ENCODE measurements around the gene NUDT4.
A peak's percentile ranks its signal among the peaks of the same experiment; 100 is the strongest.
"Not testable (repeated sequence)": the region's sequence is repeated elsewhere in the genome, so short reads cannot be mapped to it uniquely, and the experiment has no call there.

NUDT4 gene

DNA sequence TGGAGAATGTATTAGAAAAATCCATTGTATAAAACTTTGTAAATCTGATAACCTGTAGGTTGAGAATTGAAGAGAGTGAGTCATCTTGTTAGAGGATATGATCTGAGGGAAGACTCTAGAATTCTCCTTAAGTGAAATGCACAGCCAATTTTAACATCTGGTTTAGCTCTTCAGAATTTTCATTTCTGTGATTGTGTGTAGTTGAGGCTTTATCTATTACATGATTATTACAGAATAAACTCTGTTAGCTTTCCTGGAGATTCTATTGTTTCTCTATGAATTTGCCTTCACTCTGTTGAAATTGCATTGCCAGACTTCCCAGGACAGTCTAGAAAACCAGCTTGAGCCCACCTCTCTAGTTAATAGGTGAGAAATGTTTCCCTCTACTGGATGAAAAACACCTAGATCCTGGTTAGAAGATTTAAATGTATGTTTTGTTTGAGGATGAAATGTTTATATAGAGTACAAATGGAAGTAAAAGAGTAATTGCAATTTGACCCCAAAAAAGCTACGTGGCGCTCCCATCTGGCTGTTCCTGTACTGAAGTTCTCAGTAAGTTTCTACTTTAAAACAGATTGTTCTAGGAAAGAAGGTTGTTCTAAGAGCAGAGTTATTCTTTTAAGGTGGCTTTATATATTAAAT, 2.9 kb downstream of the NUDT4 start:
- DNase-seq (ENCODE audit: low spot score): no peak
- in situ Hi-C loops (cut with MboI; ENCODE audit: low pct_unique_long_range_greater_than_20kb, low sequenced_read_pairs, unreplicated experiment): no loop called here
- TF ChIP-seq, protein P1, sequence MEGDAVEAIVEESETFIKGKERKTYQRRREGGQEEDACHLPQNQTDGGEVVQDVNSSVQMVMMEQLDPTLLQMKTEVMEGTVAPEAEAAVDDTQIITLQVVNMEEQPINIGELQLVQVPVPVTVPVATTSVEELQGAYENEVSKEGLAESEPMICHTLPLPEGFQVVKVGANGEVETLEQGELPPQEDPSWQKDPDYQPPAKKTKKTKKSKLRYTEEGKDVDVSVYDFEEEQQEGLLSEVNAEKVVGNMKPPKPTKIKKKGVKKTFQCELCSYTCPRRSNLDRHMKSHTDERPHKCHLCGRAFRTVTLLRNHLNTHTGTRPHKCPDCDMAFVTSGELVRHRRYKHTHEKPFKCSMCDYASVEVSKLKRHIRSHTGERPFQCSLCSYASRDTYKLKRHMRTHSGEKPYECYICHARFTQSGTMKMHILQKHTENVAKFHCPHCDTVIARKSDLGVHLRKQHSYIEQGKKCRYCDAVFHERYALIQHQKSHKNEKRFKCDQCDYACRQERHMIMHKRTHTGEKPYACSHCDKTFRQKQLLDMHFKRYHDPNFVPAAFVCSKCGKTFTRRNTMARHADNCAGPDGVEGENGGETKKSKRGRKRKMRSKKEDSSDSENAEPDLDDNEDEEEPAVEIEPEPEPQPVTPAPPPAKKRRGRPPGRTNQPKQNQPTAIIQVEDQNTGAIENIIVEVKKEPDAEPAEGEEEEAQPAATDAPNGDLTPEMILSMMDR (IDR thresholded peaks at IDR 0.05; ENCODE audit: extremely low read depth, insufficient read depth, missing control alignments): peak; percentile 36

DNA sequence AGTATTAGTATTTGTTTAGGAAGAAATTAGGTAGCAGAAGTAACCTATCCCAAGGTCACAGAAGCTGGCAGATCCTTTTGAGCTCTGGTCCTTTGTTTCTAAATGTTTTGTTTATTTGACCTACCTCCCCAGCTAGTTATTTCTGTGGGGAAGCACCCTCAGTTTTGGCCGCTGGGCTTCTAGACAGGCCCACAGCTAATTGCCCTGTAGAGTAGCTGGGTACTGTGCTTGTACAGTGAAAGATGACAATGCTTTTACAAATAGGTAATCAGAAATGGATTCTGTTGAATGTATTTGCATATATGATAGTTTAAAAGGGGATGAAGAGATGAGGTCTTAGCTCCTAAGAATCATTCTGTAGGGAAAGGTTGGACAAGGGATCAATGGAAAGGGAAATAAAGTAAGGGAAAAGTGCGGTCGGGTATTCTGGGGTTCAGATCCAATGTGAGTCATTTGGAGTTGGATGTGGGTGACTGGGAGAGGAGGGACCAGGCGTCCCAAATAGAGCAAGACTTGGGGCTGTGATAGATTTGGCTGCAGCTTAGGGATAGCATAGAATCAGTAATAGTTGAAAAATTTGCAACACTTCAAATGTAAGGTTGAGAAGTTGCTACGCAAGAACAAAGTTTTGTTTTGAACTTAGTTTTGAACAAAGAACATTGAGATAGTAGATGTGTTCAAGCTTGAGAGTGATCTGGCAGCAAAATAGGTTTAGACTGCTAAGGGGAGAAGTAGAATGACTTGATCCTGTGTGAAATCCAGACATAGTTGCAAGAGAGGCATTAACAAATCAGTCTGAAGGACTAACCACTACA, 3.6 kb downstream of the NUDT4 start:
- no peak for DNase-seq (ENCODE audit: low spot score)
- in situ Hi-C loops (cut with MboI; ENCODE audit: low pct_unique_long_range_greater_than_20kb, low sequenced_read_pairs, unreplicated experiment): no loop called here
- TF ChIP-seq, protein P1 (IDR thresholded peaks at IDR 0.05; ENCODE audit: extremely low read depth, insufficient read depth, missing control alignments): no peak

DNA sequence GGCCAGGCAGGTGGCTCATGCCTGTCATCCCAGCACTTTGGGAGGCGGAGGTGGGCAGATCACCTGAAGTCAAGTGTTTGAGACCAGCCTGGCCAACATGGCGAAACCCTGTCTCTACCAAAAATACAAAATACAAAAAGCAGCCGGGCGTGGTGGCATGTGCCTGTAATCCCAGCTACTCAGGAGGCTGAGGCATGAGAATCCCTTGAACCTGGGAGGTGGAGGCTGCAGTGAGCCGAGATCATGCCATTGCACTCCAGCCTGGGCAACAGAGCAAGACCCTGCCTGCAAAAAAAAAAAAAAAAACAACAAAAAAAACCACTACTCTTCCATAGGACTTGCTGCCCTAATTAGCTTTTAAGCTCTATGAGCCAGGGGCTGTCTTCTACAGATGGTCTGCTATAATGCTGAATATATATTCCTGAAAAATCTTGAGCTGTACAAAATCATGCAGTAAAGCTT, 4.3 kb downstream of the NUDT4 start:
- in situ Hi-C loops (cut with MboI; ENCODE audit: low pct_unique_long_range_greater_than_20kb, low sequenced_read_pairs, unreplicated experiment); DNase-seq (ENCODE audit: low spot score): not testable (repeated sequence)

DNA sequence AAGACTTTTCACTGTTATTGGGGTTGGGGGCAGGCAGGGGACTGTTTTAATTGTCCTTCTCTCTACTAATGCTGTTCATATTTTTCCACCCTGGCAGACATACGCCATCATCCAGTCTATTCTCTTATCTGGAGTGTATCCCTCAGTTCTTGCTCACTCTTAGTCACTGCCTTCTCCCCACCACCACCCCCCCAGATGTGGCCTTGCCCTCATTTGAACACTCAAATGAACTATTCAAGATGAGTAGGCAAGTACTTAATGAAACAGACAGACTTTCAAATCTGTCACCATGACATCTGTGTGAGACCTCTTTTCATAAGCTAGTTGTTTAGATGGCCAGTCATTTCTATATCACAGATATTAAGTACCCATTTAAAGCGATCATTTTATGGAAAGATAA, 10.1 kb downstream of the NUDT4 start:
- in situ Hi-C loops (cut with MboI; ENCODE audit: low pct_unique_long_range_greater_than_20kb, low sequenced_read_pairs, unreplicated experiment): no loop called here
- DNase-seq (ENCODE audit: low spot score): no peak
- TF ChIP-seq, protein P1 (IDR thresholded peaks at IDR 0.05; ENCODE audit: extremely low read depth, insufficient read depth, missing control alignments): no peak

DNA sequence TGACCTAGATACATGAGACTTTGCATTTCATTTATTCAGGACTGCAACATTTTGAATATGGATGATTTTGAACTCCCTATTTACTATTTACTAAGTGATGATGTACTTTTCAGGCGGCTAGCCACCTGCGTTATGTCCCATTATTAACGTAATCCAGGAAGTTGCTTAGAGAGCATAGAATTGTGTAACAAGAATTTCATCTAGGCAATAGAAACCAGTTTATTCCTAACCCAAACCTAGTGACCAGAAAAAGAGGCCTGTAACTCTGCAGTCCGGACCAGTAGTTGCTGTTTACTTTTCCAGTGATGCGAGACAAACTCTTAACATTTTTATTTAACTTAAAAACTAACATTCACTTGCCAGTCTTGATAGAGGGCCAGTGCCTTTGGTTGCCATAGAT, 12.3 kb downstream of the NUDT4 start:
- DNase-seq (ENCODE audit: low spot score): no peak
- in situ Hi-C loops (cut with MboI; ENCODE audit: low pct_unique_long_range_greater_than_20kb, low sequenced_read_pairs, unreplicated experiment): no loop called here
- TF ChIP-seq, protein P1 (IDR thresholded peaks at IDR 0.05; ENCODE audit: extremely low read depth, insufficient read depth, missing control alignments): no peak

DNA sequence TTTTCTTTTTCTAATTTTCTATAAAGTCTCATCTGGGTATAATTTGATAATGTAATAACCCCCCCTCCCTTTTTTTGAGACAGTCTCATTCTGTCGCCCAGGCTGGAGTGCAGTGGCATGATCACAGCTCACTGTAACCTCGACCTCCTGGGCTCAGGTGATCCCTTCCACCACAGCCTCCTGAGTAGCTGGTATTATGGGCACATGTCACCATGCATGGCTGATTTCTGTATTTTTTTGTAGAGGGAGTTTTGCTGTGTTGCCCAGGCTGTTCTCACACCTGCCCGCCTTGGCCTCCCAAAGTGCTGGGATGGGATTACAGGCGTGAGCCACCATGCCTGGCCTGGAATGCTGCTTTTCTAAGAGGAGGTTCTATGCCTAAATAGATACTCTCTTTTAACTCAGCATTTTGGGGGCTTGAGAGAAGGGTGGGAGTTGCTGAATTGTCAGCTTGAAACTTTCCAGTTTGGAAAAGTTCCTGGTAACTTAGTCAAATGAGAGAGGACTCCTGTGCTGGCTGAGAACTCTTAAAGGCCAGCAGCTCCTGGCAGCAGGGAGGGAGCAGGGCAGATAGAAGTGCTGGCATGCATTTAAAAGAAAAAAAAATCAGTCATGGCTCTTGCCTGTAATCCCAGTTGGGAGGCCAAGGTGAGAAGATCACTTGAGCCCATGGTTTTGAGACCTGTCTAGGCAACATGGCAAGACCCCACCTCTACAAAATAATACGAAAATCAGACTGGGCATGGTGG, 13.0 kb downstream of the NUDT4 start:
- in situ Hi-C loops (cut with MboI; ENCODE audit: low pct_unique_long_range_greater_than_20kb, low sequenced_read_pairs, unreplicated experiment): no loop called here
- DNase-seq (ENCODE audit: low spot score): no peak
- TF ChIP-seq, protein P1 (IDR thresholded peaks at IDR 0.05; ENCODE audit: extremely low read depth, insufficient read depth, missing control alignments): no peak

All from GM13977 (cell line).